ENCODE measurements around the gene TCHHL1. TPM values are rescaled to one million over a fixed set of nuclear protein-coding genes. Genes with fewer than 3 reads are reported as not detected.
A peak's percentile ranks its signal among the peaks of the same experiment; 100 is the strongest.

TCHHL1 gene
- total RNA-seq (2014; rRNA removed; shearing (Covaris generic)), result not detected in 2 replicates

- no peak for DNase-seq (ENCODE audit: low spot score)
Measured at GRCh38 chr1:152089014-152089674, at the start of gene TCHHL1. Gene TCHHL1, minus strand, starts transcription at chr1:152089064. Its CDS starts 921 bp downstream, at chr1:152088143.

GRCh38 chr1:152137215-152137614, 48.4 kb upstream of the TCHHL1 start:
- DNase-seq (ENCODE audit: low spot score), result no peak

GRCh38 chr1:152130186-152130585, 41.3 kb upstream of the TCHHL1 start:
- DNase-seq (ENCODE audit: low spot score), result no peak

DNA sequence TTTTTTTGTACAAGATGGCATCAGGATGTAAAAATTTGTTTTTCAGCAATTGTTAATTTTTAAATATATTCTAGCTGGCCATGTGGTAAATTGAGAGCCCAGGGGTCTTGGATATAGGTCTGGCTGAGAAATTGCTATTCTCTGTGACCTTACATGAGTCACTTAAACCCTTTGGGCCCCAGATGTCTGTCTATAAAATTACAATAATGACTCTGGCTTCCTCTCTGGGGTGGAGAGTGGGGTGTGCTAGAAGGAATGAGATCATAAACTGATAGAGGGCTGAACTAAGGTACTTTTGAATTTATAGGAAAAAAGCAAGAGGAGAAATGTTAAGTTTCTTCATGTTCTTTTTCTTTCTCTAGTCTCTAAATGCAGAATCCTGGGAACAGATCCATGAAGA, 38.8 kb upstream of the TCHHL1 start:
- DNase-seq (ENCODE audit: low spot score), result peak; percentile 25

DNA sequence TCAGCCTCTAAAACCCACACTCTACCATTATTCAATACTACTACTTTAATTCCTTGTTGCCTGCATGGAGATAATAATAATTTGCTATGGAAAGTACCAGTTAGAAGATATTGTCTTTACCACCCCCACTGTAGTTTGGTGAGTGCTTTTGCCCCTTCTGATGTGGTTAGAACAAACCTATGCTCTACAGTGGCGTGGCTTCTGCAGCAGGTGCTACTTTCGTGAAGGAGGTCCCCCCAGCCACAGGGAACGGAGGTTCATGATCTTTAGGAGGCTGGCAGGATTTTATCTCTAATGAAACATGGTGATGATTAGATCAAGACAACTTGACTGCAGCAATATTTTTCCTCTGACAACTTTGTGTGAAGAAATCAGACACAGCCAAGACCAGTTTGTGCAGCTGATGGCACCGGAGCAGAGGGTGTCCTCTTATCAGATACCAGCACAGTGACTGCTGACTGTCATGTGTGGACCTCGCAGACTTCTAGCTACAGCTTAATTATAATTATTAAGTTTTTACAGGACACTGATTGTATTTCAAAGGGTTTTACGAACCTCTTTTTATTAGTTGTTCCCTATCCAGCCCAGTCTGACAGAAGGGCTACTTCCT, 37.1 kb upstream of the TCHHL1 start:
- no peak for DNase-seq (ENCODE audit: low spot score)

DNA sequence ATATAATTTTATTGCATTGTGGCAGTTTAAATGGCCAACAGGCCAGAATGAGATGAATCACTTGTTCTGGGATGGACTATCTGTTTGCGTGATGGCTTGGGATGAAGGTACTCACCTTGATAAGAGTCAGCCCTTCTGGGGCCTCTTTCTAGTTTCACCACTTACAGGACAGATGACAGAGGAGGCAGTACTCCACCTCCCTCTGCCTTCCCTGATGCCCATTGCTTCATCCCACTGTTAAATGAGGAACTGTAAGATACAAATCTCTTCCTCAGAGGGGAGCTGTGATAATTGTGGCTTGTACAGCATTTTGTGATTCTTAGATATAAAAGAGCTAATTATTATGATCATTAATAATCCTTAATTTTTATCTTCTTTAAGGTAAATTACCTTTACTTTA, 30.1 kb upstream of the TCHHL1 start:
- DNase-seq (ENCODE audit: low spot score), result no peak

DNA sequence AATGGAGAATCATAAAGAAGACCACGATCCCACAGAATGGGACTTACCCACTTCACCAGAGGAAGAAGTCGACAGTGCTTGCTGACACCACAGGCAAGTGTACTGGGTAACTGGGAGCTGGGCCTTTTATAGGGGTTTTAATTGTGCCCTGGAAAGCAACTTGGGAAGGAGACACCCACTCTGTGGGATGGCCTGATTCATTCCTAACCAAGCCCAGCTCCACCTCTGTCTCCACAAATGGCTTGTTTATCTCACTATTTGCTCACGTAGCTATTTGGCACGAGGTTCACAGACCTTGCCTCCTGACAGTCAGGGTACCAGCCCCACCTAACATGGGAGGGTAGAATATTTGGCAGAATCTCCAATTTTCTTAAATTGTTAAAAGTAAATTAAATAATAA, 26.5 kb upstream of the TCHHL1 start, which contains the start of gene TCHH:
Gene TCHH, minus strand, starts transcription at position 101 of the 400 bp plus-strand sequence. CDS start 1,364 bp downstream, outside the sequence.
- no peak for DNase-seq (ENCODE audit: low spot score)

GRCh38 chr1:152112885-152113432, 24.1 kb upstream of the TCHHL1 start:
- no peak for DNase-seq (ENCODE audit: low spot score)

- no peak for DNase-seq (ENCODE audit: low spot score)
Measured at GRCh38 chr1:152112101-152112884, 23.4 kb upstream of the TCHHL1 start.

GRCh38 chr1:152111515-152111968, 22.7 kb upstream of the TCHHL1 start:
- DNase-seq (ENCODE audit: low spot score), result no peak

- DNase-seq (ENCODE audit: low spot score), result peak; percentile 38
Measured at GRCh38 chr1:152110860-152111514, 22.1 kb upstream of the TCHHL1 start.

GRCh38 chr1:152110365-152110859, 21.5 kb upstream of the TCHHL1 start:
- DNase-seq (ENCODE audit: low spot score), result no peak

- no peak for DNase-seq (ENCODE audit: low spot score)
Measured at GRCh38 chr1:152109998-152110294, 21.1 kb upstream of the TCHHL1 start.

- no peak for DNase-seq (ENCODE audit: low spot score)
Measured at GRCh38 chr1:152109231-152109997, 20.6 kb upstream of the TCHHL1 start.

DNA sequence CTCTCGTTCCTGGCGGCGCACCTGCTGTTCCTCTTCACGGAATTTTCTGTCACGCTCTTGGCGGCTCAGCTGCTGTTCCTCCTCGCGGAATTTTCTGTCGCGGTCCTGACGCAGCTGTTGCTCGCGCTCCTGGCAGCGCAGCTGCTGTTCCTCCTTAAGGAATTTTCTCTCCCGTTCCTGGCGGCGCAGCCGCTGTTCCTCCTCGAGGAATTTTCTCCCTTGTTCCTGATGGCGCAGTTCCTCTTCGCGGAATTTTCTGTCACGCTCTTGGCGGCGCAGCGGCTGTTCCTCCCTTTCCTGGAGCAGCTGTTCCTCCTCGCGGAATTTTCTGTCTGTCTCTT, 20.0 kb upstream of the TCHHL1 start:
- no peak for DNase-seq (ENCODE audit: low spot score)

DNA sequence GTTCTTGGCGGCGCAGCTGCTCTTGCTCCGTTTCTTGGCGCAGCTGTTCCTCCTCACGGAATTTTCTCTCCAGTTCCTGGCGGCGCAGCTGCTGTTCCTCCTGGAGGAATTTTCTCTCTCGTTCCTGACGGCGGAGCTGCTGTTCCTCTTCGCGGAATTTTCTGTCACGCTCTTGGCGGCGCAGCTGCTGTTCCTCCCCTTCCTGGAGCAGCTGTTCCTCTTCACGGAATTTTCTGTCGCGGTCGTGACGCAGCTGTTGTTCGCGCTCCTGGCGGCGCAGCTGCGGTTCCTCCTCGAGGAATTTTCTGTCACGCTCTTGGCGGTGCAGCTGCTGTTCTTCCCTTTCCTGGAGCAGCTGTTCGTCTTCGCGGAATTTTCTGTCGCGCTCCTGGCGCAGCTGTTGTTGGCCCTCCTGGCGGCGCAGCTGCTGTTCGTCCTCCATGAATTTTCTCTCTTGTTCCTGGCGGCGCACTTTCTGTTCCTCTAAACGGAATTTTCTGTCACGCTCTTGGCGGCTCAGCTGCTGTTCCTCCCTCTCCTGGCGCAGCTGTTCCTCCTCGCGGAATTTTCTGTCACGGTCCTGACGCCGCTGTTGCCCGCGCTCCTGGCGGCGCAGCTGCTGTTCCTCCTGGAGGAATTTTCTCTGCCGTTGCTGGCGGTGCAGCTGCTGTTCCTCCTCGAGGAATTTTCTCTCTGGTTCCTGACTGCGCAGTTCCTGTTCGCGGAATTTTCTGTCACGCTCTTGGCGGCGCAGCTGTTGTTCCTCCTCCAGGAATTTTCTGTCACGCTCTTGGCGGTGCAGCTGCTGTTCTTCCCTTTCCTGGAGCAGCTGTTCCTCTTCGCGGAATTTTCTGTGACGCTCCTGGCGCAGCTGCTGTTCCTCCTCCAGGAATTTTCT, 19.4 kb upstream of the TCHHL1 start:
- no peak for DNase-seq (ENCODE audit: low spot score)

GRCh38 chr1:152107031-152107983, 18.4 kb upstream of the TCHHL1 start:
- DNase-seq (ENCODE audit: low spot score), result no peak

DNA sequence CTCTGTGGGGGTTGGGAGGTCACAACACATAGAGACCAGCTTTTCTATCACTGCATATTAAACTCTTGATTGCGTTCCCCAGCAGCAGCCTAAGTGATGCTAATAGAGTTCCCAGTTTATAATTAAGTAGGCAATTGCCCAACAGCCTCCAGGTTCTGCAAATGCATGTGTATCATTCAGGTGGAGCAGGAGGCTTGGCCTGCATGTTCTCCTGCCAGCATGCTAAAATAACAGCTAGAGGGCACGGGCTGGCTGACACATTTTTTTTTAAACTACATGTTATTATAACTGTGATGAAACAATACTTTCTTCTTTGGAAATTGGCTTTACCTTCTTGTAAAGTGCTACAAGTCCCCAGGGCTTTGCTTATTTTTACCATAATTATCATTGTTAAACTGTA, 16.0 kb upstream of the TCHHL1 start:
- DNase-seq (ENCODE audit: low spot score), result no peak

- no peak for DNase-seq (ENCODE audit: low spot score)
Measured at GRCh38 chr1:152096931-152097330, 8.1 kb upstream of the TCHHL1 start.
